CD4-positive, alpha-beta T cell treated with Interleukin-6 at 100 ng/mL for 8 hours (primary cell): ENCODE measurements around the gene SZT2.
"Not testable (repeated sequence)": the region's sequence is repeated elsewhere in the genome, so short reads cannot be mapped to it uniquely, and the experiment has no call there.

Experiments
- DNase-seq: peaks from one replicate; pipeline ENCODE4 v3.0.0-alpha.2; 2020; ENCODE audit warnings: mixed read lengths, low spot score

SZT2 gene

DNA sequence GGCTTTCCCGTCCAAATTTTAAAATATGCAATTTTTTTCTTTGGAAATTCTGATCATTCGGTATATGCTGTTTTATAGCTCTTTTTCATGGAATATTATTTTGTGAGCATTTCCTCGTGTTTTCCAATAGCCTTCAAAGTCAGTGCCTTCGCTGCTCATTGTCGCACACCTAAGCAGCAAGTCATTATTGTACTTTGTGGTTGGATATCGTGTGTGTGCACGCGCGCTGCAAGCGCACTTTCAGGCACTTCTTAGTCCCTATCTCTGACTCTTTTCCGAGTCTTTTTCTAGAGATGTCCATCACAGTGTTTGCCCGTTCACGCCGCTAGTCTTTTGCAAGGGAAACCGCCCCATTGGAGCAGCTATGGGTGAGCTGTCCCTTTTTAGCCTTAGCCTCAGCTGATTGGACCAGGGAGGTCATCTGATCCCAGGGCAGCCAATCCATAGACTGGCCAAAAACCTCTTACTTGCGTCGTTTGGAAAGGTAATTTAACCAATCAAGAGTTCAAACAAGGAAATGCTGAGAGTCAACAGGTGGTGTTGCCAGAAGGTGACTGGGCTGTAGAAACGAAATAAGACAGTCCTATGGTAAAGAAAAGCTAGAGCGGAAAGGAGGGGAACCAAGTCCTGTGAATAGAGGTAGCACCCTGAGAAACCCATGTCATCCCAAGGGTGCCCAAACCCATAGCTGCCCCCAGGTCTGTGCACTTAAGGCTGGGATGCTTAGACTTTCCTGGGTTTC is 64.7 kb downstream of the SZT2 start:
- peak; percentile 60 for DNase-seq

DNA sequence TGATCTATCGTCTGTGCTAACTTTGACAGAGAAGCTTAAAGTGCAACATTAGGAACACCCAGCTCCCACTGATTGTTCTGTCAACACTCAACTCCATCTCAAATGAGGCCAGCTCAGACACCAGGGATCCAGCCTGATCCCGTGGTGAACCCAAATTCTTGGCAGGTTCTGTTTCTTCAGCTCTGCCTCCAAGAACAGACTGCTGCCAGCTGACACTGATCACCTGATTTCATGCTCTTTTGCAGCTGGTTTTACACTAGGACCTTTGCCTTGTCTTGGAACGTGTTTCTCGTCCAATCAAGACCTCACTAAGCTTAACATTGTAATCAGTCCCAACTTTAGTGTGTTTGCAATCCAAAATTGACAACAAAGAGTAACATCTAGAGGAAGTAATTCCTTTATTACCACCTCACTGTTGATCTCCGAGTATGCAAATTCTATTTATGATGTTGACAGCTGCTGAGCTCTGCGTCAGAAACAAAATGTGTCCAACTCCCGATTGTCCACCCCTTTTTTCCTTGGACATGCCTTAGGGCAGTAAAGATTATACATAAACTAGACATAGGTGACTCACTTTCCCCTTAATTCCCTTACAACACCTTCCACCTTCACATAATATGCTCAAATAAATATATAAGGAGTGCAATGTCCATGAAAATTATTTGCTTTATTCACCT is 65.7 kb downstream of the SZT2 start:
- no peak for DNase-seq

GRCh38 chr1:43458379-43458778 is 68.7 kb downstream of the SZT2 start:
- not testable (repeated sequence) for DNase-seq

DNA sequence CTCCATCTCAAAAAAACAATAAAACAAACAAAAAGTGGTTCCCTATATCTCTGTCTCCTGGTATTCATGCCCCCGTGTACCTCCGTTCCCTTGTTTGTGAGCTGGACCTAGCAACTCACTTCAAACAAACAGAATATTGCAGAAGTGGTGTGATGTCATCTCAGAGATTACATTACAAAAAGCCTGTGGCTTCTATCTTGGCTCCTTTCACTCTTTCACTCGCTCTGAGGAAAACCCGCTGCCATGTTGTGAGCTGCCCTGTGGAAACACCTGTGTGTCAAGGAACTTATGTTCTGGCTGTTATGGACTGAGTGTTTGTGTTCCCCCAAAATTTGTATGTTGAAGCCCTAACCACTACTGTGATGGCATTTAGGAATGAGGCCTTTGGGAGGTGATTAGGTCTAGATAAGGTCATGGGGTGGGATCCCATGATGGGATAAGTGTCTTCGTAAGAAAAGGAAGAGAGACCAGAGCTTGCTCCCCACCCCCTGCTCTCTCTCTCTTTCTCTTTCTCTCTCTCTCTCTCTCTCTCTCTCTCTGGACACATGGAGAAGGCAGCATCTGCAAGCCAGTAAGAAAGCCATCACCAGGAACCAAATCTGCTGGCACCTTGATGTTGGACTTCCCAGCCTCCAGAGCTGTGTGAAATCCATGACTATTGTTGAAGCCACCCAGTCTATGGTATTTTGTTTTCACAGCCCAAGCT is 71.4 kb downstream of the SZT2 start:
- no peak for DNase-seq

DNA sequence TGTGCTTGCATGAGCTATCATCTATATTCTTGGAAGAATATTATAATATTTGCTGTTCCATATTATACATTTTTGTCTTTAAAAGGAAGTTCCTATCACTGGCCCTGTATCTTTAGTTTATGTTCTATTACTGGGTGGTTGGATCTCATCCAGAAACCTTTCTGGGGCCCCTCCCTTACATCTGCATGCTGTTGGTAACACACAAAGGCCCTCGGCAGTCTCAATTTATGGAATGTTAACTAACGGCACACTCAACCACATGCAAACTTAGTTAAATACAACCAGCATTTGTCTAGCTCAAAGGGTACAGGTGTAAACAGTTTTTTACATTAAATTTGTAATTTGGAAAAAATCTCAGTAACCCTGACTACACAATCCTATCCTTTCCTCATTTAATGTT is 73.8 kb downstream of the SZT2 start:
- DNase-seq, result no peak

- DNase-seq, result no peak
These were observed 75.2 kb downstream of the SZT2 start for GRCh38 chr1:43464681-43465504.

- DNase-seq, result no peak
These were observed 75.9 kb downstream of the SZT2 start for GRCh38 chr1:43465505-43466067.

- no peak for DNase-seq
These were observed 76.7 kb downstream of the SZT2 start for GRCh38 chr1:43466403-43466802.

DNA sequence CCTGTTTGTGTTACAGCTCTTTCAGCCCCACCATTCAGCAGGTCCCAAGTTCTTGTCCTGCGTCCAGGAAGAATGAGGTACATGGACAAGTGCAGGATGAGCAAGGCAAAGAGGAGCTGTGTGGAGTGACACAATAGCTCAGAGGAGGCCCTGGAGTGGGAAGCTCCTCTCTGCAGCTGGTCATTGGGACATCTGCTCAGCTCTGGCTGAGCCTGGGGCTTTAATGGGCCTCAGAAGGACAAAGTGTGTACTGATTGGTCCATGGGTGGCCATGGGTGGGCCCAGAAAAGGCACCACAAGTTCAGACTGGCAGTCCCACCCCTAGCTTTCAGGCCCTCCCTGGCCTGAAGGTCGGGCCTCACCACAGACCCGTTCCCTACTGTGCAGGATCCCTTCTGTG is 78.7 kb downstream of the SZT2 start:
- DNase-seq, result no peak

DNA sequence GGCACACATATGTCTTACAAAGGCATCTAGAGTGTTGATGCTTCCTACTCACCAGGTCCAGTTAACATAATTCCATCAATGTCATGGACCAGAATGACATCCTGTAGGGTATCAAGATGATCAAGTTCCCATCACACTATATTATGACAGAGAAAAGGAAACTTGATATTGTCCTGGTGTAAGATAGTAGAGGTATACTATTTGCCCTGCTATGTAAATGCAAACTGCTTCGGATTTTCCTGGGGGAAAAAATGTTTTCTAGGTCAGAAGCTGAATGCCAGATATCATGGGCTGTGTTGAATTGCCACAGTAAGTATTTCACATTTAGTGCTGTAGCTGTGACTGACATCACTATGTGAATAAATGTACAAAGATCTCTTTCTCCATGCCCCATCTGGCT is 80.2 kb downstream of the SZT2 start:
- DNase-seq, result no peak

DNA sequence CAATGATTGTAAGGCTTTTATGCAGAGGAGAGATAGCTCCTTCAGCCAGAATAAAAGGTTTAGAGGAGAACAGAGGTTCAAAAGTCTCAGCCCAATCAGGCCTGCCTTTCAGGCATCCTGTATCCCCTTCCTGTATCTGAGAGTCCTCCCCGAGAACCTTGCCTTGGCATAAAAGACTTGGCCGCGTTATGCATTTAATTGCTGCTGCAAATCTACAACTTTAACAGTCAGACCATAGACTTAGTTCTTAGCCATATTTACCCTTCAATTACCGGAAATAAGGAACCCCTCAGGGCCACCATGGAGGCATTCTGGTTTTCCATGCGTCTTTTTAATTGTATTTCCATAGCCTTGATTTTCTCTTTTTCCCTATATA is 82.4 kb downstream of the SZT2 start:
- DNase-seq, result no peak

- not testable (repeated sequence) for DNase-seq
These were observed 82.9 kb downstream of the SZT2 start for GRCh38 chr1:43472463-43473151.

DNA sequence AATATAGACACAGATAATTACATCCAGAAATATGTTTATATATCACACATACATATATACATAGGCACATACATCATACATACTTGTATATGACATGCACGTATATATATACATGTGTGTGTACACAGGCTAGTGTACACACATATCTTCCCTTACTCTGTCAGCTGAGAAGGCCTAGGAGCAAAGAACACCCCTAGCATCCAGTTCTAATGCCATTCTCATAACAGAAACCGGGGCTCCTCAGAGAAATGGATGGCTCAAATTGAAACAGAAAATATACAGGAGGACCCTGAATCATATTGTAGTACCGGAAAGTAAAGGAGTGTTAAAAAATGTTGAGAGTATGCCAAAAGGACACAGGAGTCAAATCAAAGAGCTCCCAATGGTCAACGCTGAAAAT is 83.8 kb downstream of the SZT2 start:
- no peak for DNase-seq

- not testable (repeated sequence) for DNase-seq
These were observed 86.1 kb downstream of the SZT2 start for GRCh38 chr1:43475611-43476401.

- no peak for DNase-seq
These were observed 88.0 kb downstream of the SZT2 start for GRCh38 chr1:43477716-43478115.

GRCh38 chr1:43479414-43479813 is 89.7 kb downstream of the SZT2 start:
- DNase-seq, result no peak

DNA sequence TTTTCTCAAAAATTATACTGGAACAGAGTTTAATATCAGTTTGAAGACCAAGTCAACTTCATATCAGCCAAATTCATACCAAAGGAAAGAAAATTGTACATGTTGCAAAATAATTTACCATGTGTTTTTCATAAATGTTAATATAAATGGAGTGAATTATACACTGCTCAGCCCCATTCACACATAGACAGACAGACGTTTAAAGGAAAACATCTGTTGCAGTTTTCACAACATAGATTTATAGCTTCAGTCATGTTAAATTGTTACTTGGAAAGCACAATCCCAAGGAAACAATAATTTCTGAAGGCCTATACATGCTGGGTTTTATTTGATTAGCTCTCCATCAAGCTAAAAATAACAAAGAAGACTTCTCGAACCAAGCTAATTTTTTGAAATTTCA is 91.8 kb downstream of the SZT2 start:
- DNase-seq, result no peak

- DNase-seq, result no peak
These were observed 92.5 kb downstream of the SZT2 start for GRCh38 chr1:43482215-43482614.

DNA sequence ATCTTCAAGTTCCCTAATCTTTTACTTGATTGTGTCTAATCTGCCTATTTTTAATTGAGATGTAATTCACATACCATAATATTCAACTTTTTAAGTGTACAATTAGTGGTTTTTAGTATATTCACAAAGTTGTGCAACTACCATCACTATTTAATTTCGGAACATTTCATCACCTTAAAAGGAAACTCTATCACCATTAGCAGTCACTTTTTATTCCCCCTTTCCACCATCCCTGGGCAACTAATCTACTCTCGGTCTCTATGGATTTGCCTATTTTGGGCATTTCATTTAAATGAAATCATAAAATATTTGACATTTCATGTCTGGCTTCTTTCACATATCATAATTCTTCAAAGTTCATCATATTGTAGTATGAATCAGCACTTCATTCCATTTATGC is 94.7 kb downstream of the SZT2 start:
- no peak for DNase-seq

GRCh38 chr1:43488165-43488564 is 98.5 kb downstream of the SZT2 start:
- DNase-seq, result no peak

GRCh38 chr1:43491061-43491460 is 101.4 kb downstream of the SZT2 start:
- no peak for DNase-seq
